Fibroblast of gingiva (primary cell): Measurements from ENCODE around the gene MYBL2.
"Not testable (repeated sequence)": the region's sequence is repeated elsewhere in the genome, so short reads cannot be mapped to it uniquely, and the experiment has no call there.

Experiments used
- DNase-seq: peaks from one replicate; pipeline ENCODE4 v3.0.0-alpha.2; 2011; ENCODE audit warnings: low read depth

MYBL2 gene

GRCh38 chr20:43752051-43752360 is 85.1 kb downstream of the MYBL2 start:
- no peak for DNase-seq

GRCh38 chr20:43752561-43753301 is 85.8 kb downstream of the MYBL2 start:
- DNase-seq = peak; percentile 79

- DNase-seq = peak; percentile 76
Observed at GRCh38 chr20:43755390-43755789, 88.5 kb downstream of the MYBL2 start.

- DNase-seq = peak; percentile 36
Observed at GRCh38 chr20:43755851-43756250, 88.9 kb downstream of the MYBL2 start.

GRCh38 chr20:43757888-43758287 is 91.0 kb downstream of the MYBL2 start:
- DNase-seq = not testable (repeated sequence)

- no peak for DNase-seq
Observed at GRCh38 chr20:43761386-43762340, 94.7 kb downstream of the MYBL2 start.

- no peak for DNase-seq
Observed at GRCh38 chr20:43762911-43763310, 96.0 kb downstream of the MYBL2 start.

GRCh38 chr20:43765916-43766315 is 99.0 kb downstream of the MYBL2 start:
- DNase-seq = no peak
